HG03280 (cell line): ENCODE results near the gene PAXX.

Experiments
- ATAC-seq: cut with Tn5 transposase; IDR thresholded peaks from one replicate; pipeline ENCODE4 v1.9.1; 2021; ENCODE audit warnings: mild to moderate bottlenecking, moderate library complexity; ENCODE audit not compliant: unreplicated experiment

The PAXX gene

DNA sequence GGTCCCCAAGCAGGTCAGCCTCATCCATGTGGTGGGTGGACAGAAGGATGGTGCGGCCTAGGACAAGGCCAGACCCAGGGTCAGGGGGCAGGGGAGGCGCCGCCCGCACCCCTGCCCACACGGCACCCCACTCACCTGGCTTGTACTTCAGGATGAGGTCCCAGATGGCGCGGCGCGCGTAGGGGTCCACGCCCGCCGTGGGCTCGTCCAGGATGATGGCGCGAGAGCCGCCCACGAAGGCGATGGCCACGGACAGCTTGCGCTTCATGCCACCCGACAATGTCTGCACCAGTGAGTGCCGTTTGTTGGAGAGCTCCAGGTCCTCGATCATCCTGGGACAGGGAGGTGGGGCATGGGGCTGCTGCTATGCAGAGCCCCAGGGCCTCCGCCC lies 23.3 kb downstream of the PAXX start:
- no peak for ATAC-seq

DNA sequence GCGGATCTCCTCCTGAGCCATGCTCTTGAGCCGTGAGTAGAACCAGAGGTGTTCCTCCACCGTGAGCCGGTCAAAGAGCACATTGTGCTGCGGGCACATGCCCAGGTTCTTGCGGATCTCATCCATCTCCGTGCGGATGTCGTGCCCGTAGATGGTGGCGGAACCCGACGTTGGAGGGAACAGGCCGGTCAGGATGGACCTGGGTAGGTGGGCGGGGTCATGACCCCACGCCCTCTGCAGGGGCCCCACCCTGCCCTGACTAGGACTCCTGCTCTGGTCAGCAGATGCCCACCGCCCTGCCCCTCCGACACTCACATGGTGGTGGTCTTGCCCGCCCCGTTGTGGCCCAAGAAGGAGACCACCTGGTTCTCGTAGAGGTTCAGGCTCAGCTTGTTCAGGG lies 23.8 kb downstream of the PAXX start:
- no peak for ATAC-seq

DNA sequence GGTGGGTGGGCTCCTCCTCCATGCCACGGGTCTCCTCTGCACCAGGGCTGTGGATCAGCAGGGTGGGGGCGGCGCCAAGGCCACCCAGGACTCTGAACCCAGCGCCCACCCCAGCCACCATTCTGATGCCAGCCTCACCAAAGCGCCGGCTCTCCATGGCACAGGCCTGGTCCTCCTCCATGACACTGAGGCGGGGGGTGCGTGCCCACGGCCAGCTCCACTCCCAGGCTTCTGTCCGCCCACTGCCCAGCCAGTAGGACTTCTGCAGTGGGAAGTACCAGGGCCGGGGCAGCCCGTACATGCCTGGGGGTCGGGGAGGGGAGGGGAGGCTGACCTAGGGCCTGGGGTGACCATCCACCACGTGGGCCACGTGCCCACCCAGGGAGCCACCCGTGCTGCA lies 24.2 kb downstream of the PAXX start:
- no peak for ATAC-seq

DNA sequence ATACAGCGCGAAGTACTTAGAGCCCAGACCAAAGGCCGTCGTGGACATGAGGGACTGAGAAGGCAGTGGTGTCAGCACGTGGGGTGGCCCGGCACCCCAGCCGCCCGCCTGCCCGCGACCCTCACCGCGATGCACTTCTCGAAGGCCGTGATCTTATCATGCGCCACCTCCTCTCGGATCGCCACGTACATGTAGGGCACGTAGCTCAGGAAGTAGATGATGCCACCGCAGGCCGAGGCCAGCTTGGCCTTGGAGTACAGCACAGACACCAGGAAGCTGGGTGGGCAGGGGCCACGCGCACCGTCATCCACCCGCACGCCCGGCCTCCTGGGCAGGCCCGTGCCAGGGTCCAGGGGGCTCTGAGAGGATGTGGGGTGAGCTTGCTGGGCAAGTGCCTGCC lies 24.8 kb downstream of the PAXX start:
- no peak for ATAC-seq

DNA sequence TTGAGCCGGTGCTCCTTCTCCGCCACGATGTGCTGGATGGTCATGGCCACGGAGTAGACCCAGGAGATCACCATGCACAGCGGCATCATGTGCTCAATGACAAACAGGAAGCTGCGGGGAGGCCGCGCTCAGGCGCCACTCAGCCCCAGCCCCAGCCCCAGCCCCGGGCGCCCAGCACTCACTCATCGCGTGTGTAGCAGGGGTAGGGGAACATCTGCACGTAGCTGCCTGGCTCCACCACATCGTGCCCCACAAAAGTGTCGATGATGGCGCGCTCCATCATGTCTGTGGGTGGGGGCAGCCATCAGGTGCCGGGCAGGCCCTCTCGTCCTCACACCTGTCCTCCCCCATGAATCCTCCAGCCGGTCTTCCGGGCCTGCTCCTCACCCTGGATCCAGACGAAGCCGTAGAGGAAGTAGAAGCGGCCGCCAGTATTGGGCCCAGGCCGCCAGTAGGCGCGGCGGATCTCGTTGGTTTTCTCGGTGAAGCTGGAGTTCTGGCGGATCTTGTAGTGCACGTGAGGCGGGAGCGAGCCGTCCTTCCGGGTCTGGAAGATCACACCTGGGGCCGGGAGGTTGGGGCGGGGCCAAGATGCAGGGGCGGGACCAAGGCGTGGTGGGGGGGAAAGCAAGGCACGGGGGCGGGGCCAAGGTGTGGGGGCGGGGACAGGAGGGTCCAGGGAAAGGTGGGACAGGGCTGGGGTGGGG lies 25.7 kb downstream of the PAXX start:
- ATAC-seq = no peak

DNA sequence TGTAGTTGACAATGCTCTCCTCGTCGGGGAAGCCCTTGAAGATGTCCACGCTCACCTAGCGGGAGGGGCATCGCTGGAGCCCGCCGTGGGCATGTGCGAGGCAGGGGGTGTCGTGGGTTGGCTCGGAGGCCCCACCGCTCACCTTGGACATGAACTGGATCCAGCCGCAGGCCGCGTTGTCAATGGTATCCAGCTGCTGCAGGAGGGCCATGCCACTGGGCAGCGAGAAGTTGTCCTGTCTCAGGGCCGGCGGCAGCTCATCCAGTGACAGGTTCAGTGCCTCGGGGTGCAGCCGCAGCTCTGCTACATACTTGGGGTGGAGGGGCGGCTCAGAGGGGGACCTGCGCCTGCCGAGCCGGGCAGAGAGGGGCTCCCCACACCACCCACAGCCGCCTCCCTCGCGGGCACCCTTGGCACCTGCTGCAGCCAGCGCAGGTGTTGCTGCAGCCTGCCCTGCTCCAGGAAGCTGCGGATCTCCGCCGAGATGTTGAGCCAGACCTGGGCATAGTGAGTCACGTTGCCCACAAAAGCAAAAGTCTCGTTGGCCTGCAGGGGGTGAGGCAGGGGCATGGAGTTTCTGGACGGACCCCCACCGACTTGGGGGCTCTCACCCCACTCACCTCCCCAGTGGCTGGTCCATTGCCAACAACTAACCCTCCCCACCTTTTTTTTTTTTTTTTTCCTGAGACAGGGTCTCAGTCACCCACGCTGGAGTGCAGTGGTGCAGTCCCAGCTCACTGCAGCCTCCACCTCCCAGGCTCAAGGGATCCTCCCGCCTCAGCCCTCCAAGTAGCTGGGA lies 26.7 kb downstream of the PAXX start:
- no peak for ATAC-seq

DNA sequence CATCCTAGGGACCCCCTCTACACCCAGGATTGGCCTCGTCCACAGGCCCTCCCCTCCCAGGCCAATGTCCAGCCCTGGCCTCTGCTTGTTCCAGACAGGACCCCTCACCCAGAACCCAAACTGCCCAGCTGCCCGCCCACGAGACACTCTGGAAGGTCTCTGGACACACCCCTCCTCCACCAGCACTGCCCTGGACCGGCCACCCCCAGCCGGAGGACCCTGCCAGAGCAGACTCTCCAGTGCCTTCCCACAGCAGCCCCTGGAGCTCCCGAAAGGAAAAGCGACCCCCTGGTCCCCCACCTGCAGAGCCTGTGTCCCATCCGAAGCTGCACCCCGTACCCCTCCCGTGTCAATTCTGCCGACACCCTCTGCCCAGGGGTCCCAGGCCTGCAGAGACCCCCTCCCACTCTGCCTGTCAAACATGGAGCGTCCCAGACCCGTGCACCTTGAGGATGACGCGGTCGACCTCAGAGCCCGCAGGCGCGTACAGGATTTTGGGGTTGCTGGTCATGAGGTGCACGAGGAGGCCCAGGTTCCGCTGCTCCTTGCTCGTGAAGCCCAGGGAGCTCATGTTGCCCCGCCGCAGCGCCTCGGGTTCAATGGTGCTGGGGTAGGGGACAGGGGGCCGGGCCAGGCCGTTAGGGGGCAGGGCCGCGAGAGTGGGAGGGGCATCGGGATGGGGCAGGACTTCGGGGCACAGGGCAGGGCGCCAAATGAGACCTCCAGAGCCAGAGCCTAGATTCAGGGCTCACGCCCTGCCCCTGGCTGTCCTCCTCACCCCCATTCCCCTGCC lies 27.9 kb downstream of the PAXX start:
- ATAC-seq = no peak

DNA sequence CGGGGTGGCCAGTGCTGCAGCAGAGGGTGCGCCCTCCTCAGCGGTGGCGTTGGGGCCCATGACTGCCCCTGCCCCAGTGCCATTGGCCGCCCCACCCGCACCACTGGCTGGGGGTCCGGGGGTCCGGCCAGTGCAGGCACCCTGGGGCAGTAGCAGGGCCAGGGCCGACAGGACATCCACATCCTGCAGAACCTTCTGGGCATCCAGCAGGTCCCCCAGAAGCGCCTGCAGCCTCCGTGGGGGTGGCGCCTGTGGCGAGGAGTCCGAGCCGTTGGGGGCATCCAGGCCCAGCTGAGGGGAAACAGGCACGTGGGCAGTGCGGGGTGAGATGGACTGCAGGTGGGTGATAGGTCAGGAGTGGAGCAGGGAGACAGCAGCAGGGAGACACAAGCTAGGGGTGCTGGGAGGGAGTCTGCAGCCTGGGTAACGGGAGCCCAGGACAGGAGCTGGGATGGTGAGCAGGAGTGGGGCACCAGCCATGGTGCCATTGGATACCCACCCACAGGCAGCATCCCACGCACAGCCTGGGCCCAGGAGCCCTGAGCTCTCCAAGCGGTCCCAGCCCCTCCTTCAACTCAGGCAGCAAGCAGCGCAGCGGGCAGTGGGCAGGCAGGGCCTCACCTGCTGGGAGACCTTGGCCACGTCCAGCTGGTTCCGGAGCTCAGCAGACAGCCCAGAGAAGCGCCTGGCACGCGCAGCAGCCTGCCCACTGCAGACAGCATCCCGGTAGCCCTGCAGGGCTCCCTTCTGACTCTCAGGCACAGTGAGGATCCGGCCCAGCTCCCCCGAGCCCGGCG lies 28.7 kb downstream of the PAXX start:
- no peak for ATAC-seq

DNA sequence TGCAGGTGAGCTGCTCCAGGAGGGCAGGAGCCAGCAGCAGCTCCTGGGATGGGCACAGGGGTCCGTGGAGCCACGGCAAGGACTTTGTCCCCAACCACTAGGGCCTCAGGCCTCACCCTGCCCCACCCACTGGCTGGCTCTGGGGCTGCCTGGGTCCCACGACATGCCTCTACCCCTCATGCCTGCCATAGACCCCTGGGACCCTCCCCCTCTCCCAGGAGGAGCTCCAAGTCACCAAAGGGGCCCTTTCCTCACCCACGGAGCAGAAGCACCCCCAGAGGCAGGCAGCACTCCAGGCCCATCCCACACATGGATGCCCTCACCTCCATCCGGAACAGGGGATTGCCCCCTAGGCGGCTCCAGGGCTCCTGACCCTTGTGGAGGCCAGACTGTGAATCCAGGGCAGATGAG lies 29.4 kb downstream of the PAXX start:
- no peak for ATAC-seq

DNA sequence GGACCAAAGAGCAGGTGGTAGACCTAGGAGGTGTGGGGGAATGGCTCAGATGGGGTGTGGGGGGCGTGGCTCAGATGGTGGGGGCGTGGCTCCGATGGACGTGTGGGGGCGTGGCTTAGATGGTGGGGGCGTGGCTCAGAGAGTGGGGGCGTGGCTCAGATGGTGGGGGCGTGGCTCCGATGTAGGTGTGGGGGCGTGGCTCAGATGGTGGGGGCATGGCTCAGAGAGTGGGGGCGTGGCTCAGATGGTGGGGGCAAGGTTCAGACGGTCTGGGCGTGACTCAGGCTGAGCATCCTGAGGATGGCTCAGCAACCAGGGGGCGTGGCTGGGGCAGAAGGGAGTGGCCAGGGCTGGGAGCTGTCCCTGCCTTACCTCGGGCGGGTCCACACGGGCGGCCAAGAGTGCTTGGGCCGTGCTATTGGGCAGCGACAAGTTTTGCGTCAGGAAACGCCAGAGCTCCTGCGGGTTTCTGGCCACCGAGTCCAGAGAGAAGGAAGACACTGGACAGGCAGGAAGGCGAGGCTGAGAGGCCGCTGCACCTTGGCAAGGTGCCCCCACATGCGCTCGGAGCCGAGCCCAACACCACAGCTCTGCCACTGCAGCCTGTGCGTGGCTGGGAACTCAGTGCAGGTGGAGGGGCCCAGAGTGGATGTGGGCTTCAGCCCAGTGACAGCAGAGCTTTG lies 29.9 kb downstream of the PAXX start:
- no peak for ATAC-seq

DNA sequence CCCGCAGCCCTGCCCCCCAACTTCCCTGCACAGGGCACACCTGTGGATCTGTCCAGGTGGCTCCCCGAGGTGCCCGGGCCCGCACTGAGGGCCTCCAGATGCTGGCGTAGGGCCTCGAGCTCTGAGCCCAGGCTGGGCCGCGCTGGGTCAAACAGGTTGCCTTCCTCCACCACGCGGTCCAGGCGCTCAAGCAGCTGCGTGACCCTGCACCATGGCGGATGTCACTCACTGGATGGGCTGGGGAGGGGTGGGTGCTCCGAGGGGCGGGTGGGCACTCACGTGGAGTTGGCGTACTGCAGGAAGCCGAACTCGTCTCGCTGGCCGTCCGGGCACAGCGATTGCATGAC lies 30.4 kb downstream of the PAXX start:
- no peak for ATAC-seq

DNA sequence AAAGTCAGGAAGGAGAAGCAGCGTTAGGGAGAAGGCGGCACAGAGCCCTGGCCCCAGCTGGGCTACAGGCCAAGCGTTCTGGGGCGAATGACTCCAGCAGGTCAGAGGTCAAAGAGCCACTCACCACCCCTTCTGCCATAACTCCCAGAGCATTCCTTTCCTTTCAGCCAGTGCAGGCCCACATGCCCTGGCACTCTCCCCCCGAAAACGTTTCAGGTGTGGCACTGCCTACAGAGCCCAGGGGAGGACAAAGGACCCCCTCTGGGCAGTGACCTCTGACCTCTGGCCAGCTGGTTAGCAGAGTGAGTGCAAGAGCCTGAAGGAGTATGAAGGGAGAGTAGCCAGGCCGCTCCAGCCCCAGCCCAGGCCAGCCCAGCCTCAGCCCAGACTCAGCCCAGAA lies 30.9 kb downstream of the PAXX start:
- ATAC-seq = no peak

DNA sequence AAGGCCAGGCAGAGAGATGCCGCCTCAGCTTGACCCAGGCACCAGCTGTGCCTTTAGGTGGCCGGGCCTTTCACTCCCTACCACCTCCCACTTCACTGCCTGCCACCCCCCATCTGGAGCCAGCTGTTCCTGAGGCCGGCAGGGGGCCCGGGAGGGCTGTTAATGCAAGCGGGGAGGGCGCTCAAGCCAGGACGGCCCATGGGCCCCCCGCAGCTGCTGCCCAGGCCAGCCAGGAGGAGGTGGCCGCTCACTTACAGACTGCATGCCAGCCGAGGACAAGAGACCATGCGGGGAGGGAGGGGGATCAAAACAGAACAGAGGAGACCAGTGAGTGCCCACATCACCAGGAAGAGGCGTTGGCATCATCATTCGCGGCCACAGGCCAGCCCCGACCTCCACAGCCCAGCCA lies 31.4 kb downstream of the PAXX start:
- no peak for ATAC-seq

DNA sequence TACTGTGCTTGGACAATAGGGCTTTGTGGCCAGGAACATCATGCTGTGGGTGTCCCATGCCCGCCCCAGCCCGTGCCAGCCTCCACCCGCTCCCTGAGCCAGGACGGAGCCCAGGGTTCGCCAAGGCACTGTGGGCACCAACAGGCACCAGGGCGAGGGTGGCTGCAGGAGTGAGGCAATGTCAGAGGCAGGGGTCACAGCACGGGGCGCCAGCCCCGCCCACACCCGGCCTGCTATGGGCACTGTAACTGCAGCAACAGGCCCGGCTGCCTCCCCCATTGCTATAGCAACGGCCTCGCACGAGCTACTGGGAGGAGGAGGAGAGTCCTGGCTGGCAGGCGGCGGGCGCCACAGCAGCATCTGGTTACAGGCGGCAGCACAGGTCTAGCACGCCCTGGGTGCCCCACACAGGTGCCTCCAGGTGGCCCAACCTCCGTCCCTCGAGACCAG lies 33.3 kb downstream of the PAXX start:
- ATAC-seq = no peak

DNA sequence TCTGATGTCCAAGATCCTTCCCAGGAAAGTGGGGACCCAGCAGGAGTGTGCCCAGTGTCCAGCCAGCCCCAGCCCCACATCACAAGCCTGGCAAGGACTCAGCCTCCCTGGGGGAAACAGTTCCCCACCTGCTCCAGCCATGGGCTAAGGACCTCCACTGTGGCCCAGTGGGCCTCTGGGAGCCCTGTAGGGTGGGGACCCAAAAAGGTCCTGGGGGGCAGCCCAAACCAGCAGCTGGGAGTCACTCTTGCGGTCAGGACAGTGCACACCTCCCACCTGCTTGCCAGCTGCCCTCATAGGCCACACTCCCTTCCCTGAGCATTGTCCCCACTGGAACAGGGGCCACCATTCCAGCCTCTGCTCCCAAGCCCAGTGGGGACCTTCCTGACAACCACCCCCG lies 34.2 kb downstream of the PAXX start:
- no peak for ATAC-seq

DNA sequence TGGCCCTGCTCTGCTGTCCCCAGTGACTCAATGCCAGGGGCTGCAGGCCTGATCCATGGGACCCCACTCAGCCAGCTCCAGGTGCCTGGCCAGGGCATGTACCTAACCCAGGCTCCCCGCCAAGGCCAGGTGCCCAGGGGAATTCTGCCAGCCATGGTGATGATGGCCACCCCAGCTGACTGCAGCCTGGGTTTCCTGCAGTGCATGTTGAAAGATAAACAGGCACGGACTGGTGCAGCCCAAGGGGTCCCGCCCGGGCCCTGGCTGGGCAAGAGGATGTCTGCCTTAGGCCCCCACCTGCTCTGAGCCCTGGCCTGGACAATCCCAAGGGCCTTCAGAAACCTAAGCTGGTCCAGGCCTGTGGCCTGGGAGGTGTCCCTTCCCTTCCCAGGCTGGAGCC lies 34.6 kb downstream of the PAXX start:
- ATAC-seq = no peak

DNA sequence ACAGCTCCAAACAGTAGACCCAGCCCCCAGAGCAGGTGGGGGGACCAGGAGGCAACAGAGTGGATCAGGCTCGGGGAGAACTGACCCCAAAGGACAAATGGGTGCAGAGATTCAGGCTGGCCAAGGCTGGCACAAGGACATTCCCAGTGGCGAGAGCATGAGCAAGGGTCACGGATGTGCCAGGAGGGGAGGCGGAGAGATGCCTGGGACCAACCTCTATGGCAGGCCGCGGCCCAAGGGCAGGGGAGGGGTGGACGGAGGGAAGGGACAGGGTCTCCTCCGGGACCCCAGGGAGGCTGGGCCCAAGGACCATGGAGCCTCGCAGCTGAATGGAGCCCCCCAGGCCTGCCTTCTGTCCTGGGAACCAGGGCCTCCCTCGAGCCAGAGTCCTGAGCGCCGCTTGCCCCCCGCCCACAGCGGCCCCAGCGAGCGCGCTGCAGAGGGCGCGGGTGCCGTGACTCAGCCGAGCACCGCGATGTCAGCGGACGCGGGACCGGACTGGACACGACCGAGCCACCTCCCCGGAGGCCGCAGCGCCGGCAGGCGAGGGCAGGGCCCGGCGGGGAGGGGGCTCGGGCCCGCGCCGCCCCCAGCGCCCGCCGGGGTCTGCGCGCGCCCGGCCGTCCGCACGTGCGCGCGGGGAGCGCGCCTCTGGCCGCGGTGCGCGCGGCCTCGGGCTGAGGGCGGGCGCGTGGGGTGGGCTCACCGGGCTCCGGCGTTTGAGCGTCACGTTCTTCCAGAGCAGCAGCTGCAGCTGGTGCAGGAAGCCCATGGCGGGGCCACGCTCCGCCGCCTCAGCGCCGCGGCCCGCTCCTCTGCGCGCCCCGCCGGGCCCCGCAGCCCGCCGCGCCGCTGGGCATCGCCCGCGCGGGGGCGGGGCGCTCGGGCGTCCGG lies 35.4 kb downstream of the PAXX start, which contains the start of gene ABCA2:
Gene ABCA2, minus strand, starts transcription at position 869 of the 894 bp plus-strand sequence. Its CDS starts 97 bp downstream, at position 772.
- no peak for ATAC-seq

DNA sequence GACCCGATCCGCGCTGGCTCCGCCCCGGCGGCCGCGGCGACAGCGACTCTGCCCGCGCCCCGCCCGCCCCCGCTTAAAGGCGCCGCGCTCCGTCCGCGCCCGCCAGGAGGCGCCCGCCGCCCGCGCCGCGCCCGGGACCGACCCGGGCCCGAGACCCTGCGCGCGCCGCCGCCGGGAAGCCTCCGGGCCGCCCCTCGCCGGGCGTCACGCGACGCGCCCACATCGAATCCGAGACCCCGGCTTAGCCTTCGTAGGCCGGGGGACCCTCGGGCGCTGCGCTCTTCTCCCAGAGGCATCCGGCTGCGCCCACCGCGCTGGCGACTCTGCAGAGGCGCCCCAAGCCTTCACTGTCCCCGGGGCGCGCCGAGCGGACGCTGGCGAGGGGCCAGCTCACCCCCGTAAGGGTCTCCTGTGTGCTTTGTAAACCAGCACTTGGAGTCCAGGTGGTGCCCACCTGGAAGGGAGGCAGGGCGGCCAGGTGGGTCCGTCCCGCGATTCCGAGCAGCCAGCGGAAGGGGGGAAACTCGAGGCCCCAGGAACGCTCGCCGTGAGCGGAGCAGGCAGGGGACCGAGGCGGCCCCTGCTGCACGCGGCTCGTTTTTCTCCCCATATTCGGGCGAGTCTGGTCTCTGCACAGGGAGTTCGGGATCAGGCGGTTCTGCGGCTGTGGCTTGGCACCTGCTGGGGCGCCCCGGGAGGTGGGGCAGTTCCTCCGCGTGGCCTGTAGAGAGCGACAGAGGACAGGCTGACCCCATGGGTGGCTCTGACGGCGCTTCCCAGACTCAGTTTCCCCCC lies 36.2 kb downstream of the PAXX start:
- peak; percentile 44 for ATAC-seq
